Stimulated activated CD4-positive, alpha-beta T cell treated with anti-CD3 and anti-CD28 coated beads, Interleukin-15, amount 100 ng/mL, for 48 hours (primary cell): Measurements from ENCODE around the gene DMRTC2.

ENCODE experiments used
- DNase-seq, 2 donors: peaks; one replicate each; pipeline ENCODE4 v3.0.0-alpha.2; 2020; ENCODE audit warnings: low read depth in 2 of 2

The DMRTC2 gene

DNA sequence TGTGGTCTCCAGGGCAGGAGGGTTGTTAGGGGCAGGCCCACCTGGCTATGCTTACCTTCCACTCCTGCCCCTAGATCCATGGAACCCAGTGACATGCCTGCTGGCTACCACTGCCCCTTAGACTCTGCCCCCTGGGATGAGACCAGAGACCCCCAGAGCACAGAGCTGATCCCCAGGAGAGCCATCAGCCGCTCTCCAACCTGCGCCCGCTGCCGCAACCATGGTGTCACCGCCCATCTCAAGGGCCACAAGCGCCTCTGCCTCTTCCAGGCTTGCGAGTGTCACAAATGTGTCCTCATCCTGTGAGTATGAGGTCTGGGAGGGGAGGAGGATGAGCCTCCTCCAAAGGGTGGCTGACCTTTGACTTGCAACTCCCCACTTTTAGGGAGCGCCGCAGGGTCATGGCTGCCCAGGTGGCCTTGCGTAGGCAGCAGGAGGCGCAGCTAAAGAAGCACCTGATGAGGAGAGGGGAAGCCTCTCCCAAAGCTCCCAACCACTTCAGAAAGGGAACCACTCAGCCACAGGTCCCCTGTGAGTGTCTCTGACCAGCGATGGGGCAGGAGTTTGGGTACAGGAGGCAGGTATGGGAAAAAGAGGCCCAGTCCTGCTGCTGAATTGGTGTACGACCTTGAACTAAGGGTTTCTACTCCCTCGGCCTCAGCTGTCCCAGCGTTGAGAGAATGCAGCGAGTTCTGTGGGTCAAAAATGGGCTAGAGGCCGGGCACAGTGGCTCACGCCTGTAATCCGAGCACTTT is 2.7 kb downstream of the DMRTC2 start:
- no peak for DNase-seq

DNA sequence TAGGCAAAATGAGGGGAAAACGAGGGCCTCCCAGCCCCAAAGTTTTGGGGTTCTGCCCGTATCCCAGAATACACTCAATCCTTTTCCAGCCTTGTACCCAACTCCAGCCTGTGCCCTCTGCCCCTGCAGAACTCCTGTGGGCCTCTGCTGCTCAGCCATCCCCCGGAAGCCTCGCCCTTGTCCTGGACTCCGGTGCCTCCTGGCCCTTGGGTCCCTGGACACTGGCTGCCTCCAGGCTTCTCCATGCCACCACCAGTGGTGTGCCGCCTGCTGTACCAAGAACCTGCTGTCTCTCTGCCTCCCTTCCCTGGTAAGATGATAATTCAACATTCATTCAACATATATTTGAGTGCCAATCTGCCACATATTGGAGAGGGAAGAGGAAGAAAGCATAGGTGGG is 3.8 kb downstream of the DMRTC2 start:
- DNase-seq = no peak

DNA sequence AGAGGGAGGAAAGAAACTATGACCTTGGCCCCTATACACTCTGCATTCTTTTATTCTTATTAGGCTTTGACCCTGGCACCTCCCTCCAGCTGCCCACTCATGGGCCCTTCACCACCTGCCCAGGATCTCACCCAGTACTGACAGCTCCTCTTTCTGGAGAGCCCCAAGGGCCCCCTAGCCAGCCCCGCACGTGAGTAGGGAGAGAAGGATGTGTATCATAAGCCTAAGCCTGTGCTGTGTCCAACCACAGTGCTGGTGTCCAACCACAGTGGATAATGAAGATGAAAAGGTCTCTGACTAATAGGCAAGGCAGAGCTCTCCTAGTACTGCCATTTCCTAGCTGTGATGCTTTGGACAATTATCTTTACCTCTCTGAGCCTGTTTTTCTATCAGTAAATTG is 4.2 kb downstream of the DMRTC2 start:
- DNase-seq = no peak

DNA sequence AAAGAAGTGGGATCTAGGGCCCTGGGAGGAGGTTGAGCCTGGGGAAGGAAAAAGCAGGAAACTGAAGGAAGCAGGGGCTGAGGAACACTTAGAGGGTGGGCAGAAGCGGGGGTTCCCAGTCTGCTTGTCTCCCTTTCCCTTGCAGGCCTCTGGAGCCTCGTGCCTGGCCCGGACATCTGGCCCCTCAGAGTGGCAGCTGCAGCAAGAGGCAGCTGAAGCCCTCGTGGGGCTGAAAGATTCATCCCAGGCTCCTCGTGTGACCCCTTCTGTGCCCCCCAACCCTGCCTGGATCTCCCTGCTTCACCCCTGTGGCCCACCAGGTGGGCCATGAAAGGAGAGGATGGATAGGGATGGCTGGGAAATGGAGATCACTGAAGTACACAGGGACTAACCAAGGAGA is 5.5 kb downstream of the DMRTC2 start:
- no peak for DNase-seq

DNA sequence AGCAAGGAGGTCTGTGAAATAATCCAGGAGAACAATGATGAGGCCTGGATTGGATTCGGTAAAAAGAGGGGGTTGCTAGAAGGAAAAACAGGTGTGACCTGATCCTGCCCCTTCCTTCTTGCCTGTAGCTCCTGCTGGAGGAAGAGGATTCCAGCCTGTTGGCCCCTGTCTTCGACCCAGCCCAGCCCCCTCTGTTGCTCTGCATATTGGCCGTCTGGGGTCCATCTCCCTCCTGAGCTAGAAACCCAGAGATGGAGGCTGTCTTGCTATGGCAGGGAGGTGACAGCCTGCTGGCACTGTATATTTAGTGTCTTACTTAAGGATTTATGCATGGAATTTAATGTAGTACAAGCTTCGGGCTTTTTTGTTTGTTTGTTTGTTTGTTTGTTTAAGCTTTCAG is 6.6 kb downstream of the DMRTC2 start:
- no peak for DNase-seq

DNA sequence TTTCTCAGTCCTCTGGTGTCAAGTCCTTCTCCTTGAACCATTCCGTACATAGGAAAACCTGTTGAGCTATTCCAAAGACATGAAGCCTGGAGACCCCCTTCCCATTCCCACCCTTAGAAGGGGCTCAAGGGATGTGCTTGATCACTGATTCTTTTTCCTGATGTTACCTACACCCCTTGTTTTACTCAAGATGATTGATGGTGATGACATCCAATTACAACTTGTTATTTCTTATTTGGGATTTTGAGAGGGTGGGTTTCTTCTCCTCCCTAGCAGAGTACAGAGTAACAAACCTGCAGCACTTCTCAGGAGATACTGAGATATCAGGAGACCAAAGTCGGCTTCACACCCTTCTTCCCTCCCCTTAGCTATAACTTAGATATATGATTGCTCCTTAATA is 8.5 kb downstream of the DMRTC2 start:
- DNase-seq = no peak

DNA sequence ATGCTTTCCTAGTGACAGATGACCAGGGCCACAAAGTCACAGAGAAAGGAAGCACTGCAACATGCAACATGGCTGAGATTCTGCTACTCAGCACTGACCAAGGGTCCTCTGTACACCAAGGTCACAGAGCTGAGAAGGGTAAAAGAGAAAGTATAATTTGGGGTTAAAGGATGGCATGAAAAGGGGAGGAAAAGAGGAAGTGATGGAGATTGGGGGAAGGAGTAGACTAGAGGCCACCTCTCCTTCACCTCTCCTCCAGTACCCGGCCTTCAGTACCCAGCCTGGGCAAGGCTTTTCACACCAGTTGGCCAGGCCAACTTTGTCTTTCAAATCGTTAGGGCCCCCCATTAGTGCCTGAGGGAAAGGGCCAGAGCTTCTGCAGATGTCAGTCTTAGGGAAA is 8.9 kb downstream of the DMRTC2 start:
- no peak for DNase-seq

DNA sequence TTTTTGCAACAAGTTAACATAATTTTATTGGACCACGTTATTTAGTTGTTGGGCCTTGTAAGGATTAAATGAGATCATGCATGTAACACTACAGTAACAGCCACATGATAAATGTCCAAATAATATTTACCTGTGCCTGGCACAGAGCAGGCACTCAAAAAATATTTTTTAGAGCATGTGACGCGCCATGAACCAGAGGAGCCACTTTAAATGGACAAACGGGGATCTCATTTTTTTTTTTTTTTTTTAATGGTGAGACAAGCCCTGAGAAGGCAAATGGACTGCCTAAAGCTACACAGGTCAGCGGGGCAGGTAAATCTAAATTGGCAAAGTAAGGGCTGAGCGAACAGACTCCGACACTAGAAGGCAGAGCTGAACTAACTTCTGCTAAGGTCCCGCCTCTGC is 14.4 kb downstream of the DMRTC2 start:
- DNase-seq = no peak

DNA sequence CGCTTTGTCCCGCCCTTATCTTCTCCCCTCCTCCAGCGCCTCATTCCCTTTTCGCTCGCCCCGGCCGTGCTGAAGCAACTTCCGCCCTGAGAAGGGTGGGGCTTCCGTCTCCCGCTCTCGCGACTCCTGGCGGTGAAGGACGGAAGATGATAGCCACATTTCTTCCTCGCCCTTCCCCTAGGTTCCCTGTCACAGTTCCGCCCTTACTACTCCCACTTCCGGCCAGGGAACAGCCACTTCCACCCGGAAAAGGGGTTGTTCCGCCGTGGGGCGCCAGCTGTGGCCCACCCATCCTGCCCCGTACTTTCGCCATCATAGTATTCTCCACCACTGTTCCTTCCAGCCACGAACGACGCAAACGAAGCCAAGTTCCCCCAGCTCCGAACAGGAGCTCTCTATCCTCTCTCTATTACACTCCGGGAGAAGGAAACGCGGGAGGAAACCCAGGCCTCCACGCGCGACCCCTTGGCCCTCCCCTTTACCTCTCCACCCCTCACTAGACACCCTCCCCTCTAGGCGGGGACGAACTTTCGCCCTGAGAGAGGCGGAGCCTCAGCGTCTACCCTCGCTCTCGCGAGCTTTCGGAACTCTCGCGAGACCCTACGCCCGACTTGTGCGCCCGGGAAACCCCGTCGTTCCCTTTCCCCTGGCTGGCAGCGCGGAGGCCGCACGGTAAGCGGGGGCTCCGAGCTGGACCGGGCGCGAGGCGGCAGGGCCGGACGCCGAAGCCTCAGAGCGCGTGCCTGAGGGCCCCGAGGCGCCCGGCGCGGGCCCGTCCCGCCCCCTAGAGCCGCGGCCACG is 15.0 kb downstream of the DMRTC2 start, which contains the start of gene RPS19:
Gene RPS19, plus strand, starts transcription at position 638 of the 801 bp plus-strand sequence. CDS start 520 bp downstream, outside the sequence.
- peak; percentile 95 to 98 for DNase-seq

DNA sequence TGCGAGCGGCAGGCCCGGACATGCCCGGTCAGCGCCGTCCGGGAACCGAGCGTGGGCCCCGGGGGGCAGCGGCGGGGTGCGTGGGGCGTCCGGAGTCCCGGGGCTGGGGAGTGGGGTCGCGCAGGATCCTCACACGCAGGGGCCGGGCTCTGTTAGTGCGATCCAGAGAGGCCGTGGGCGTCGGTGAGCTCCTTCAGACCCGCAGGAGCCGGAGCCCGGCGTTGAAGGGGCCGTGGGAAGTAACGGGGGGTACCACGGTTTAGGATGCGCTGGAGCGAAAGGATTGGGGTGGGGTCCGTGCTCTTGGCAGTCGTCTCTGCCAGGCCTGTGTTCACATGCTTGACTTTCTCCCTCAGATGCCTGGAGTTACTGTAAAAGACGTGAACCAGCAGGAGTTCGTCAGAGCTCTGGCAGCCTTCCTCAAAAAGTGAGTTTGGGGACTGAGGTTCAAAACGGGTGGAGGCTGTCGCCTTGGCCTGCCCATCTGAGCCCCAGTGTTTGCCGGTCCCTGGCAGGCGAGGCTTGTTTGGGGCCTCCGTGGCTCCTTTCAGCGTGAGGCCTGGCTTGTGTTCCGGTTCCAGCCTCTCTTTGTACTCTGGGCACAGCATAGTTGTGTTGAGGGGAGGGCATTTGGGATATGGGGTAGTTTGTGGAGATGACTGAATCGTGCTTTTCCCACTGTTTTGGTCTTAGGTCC is 15.7 kb downstream of the DMRTC2 start:
- DNase-seq = no peak

DNA sequence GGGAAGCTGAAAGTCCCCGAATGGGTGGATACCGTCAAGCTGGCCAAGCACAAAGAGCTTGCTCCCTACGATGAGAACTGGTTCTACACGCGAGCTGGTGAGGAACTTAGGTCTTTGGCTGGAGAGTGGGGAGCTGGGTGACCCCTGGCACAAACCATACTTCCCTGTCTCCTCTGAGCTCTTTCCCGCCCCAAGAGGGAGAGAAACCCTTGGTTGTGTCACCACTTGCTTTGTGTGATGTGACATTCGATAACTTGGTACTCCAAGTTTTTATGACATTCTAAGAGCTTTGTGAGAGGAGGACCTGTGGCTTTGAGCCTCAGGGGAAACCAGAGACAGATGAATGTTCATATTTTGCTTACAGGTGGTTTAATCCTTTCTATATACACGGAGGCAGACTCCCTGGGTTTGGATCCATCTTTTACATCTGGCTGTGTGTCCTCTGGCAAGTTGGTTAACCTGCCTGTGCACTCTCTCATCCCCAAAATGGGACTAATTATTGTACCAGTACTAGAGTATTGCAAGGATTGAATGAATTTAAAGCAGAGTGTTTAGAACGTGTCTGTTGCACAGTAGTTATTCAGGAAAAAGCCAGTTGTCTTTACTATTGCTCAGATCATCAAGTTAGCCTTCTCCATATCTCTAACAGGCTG is 16.4 kb downstream of the DMRTC2 start:
- no peak for DNase-seq

DNA sequence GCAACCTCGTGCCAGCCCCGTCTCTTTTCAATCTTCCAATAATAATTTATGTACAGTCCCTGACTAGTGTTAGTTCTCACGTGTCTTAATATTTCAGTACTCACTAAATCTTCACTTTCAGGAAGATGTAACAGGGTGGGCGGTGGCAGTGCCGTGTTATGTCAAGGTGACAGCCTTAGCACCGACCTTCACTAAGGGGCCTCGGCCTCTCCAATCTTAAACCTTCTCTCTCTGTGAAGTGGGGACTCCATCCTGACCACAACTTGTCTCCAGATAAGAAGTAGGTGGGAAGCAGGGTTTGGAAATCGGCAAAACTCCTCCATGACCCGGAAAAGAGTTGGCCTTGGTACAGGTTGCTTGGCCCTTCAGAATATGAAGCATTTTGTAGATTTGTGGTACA is 17.0 kb downstream of the DMRTC2 start:
- no peak for DNase-seq

DNA sequence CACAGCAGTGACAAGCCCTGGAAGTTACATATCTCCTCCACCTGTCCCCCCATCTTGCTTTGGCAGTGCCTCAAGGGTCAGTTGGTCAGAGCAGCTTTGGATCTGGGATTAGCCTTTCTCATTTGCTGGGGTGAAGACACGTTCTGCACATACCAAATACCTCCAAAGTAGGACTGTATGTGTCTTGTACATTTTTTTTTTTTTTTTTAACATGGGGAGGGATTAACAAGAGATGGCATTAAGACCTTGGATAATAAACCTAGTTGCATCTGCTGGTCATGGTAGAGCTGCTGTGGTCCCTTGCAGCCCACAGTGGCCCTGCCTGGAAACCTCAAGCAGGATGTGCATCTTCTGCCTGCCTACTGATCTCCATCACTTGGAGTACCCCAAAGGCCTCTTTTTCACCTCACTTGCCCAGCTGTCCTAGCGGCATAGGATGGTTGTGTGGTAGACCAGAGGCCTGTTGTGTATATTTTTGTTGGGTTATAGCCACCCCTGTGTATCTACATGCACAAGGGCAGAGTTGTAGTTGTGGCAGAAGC is 17.7 kb downstream of the DMRTC2 start:
- no peak for DNase-seq

DNA sequence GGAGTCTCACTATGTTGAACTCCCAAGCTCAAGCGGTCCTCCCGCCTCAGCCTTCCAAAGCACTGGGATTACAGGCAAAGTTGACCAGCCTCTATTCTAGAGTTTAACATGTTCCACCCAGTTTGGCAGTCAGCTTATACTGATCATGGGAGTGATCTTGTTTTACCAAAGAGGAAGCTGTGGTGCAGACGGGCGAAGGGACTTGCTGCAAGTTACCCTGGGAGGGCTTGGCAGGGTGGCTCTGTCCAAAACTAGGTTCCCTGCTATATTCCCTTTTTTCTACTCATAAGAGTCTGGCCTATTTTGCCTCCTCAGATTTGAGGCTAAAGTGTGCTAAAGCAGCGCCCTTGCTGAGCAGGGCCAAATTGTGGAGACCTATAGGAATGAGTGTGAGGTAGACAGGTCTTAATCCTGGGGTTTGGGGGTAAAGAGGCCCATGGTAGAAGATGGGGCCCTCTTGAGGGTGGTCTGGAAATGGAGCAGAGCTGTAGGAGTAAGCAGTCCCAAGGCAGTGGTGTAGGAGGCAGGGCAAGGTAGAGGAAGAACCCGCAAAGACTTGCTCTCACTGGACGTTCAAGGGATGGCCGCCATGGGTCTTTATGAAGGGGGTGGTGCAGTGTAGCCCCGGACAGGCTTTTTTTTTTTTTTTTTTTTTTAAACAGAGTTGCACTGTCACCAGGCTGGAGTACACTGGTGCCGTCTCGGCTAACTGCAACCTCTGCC is 18.5 kb downstream of the DMRTC2 start:
- no peak for DNase-seq

DNA sequence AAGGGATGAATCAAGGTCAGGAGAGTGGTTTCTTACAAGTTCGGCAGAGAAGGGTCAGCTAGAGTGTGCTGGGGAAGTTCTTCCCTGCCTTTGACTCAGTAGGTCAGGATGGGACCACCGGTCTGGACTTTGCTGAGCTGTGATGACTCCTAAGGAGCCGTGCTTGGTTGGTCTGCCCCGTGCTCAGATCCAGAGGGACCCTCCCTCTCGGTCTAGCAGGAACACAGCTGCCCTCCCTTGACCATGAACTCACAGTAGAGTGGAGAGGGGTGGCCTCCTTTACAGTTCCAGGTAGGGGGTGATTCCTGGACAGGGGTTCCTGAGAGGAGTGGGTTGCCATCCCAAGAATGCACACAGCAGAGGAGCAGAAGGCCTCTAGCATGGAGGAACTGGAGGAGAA is 19.5 kb downstream of the DMRTC2 start:
- no peak for DNase-seq

DNA sequence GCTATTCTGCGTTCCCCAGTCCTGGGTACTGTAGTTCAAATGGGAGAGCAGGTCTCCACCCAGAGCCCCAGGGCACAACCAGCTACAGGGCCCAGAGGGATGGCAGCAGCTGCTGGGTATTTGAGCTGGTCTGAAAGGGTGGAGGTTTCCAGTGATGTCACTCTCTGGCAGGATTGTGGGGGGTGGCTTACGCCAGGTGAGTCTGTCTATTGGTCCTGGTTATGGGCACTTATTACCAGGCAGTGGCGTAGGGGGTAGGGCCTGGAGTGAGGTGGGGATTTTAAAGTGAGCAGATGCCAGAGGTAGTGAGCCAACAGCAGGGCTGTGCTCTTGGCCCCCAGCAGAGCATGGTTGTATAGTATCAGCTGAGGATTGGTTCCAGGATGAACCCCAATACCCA is 21.4 kb downstream of the DMRTC2 start:
- no peak for DNase-seq

DNA sequence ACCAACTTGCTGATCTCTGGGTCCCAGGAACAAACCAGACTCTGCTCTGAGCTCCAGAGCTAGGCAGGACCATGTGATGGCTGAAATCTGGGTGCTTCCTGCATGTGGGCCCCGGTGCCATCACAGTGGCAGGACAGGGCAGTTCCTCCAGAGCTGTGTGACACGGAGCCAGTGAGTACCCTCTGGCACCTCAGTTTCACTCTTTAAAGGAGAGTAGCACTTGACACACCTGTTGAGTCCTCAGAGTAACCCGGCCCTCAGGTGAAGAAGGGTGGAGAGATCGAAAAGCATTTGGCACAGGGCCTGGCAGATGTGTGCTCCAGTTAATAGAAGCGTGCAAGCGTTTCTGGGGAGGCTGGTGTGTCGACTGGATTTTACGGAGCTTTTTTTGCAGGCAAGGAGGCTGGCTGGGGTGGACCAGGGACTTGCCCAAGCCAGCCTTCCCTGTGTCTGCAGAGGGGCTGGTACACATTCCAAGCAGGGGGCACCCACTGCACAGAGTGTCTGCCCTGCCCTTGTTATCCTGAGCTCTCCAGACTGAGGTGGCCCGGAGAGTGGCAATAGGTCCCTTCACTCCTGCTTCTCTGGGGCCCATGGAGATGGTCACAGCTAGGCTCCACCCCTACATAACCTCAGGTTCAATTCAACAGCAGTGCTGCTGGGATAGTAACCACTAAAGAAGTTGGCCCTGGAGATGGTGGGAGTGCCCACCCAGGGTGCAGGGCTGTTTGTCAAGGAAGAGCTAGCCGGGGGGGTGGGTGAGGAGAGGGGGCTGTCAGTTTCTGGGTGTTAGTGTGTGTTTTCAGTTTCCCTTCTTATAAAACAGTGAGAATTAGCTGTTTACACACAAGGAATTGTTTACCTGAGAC is 23.5 kb downstream of the DMRTC2 start:
- no peak for DNase-seq

DNA sequence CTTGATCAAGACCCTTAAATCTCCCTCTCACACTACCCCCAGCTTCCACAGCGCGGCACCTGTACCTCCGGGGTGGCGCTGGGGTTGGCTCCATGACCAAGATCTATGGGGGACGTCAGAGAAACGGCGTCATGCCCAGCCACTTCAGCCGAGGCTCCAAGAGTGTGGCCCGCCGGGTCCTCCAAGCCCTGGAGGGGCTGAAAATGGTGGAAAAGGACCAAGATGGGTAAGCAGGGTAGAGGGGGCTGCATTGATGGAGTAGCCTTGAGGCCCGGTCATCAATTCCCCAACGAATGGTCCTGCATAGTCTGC is 24.1 kb downstream of the DMRTC2 start:
- DNase-seq = no peak

DNA sequence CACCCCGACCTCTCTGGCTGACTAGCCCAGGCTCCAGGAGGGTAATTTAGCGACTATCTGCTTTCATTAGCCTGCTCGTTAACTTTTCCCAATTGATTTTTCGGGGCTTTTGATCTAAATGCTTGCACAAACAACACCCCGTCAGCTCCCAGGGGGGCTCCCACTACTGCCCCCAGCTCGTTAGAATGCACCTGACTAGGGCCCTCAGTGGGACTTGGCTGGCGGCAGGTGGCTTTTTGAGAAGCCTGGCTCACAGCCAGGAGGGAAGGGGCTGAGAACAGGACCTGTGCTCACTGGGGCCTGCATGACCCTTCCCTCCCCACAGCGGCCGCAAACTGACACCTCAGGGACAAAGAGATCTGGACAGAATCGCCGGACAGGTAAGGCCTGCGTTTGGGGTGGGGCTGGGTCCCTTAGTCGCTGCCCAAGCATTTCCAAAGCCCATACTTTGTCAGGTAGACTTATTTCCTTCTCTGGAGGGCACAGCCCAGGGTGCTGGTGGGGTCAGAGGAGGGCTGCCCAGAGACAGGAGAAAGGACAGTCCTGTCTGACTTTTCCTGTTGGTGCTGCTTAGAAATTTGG is 24.6 kb downstream of the DMRTC2 start:
- no peak for DNase-seq

DNA sequence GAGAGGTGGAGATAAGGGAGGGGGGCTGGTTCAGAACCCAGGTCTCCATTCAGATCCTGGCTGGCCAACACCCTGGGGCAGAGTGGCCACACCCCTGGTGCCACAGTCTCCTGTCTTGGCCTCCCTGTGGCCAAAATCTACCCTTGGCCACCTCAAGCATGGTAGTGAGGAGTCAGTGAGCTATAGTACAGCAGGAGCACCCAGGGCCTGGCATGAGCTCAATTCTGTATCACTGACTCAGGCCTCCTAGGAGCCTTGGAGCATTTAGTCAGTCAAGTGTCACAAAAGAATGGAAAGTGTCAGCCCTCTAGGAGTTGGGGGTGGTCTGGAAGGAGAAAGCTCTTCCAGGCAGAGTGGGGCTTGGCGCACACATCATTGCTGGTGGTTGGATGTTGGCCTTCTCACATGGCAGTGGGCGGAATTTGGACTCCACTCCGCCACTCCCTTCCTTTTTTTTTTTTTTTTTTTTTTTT is 25.6 kb downstream of the DMRTC2 start:
- no peak for DNase-seq
